NCI-H1694 treated with DMSO at 0.1 percent for 48 hours (cell line): ENCODE results near the gene CHCHD10.

ENCODE experiments used
- DNase-seq: peaks from one replicate; lab custom pipeline; 2025; lab: John Stamatoyannopoulos, UW

Gene CHCHD10

GRCh38 chr22:23787600-23787896, 19.8 kb upstream of the CHCHD10 start:
- no peak for DNase-seq

DNA sequence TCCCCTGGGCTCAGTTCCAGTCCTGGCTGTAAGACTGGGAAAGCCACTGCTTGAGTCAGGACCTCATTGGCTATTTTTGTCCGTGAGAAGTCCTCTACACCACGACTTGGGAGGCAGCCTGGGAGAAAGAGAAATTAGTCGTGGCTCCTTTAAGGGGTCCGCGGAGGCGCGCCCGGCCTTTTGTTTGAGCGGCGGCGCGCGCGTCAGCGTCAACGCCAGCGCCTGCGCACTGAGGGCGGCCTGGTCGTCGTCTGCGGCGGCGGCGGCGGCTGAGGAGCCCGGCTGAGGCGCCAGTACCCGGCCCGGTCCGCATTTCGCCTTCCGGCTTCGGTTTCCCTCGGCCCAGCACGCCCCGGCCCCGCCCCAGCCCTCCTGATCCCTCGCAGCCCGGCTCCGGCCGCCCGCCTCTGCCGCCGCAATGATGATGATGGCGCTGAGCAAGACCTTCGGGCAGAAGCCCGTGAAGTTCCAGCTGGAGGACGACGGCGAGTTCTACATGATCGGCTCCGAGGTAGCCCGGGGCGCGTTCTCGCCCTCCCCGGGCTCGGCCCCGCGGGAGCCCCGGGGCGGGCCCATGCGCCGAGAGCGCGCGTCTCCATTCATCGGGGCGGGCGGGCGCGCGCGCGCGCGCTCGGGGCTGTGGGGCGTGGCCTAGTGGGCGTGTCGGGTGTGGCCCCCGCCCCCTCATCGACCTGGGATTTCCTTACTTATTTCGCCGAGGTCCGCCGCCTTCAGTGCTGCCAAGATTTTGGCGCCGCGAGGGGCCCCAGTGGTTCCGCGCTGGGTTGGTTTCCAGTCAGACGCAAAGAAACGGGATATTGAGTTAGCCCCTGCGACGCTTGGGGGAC, 19.2 kb upstream of the CHCHD10 start, which contains the start of gene SMARCB1:
SMARCB1 (plus strand) TSS at position 215 of the 848 bp plus-strand sequence; CDS start at position 419, 204 bp downstream.
- peak; percentile 51 for DNase-seq

- no peak for DNase-seq
Measured at GRCh38 chr22:23786261-23786710, 18.5 kb upstream of the CHCHD10 start.

- DNase-seq: no peak
Measured at GRCh38 chr22:23784215-23784732, 16.5 kb upstream of the CHCHD10 start.

- no peak for DNase-seq
Measured at GRCh38 chr22:23783265-23784150, 15.7 kb upstream of the CHCHD10 start.

DNA sequence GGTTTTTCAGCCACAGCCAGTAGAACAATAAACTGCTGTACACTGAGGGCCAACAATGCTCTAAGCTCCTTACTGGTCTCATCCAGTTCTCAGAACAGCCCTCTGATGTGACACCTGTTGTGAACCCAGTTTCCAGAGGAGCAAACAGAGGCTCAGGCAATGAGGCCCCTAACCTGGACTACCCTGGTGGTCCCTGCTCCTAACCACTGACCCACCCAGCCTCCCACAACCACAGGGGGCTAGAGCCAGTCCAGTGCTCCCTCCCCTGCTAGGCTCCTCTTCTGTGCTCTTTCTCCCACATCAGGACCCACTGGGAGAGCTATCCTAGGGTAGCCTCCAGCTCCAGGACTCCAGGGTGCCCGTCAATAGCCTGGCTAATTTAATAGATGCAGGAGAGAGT, 14.9 kb upstream of the CHCHD10 start:
- no peak for DNase-seq

GRCh38 chr22:23782252-23782651, 14.5 kb upstream of the CHCHD10 start:
- no peak for DNase-seq

DNA sequence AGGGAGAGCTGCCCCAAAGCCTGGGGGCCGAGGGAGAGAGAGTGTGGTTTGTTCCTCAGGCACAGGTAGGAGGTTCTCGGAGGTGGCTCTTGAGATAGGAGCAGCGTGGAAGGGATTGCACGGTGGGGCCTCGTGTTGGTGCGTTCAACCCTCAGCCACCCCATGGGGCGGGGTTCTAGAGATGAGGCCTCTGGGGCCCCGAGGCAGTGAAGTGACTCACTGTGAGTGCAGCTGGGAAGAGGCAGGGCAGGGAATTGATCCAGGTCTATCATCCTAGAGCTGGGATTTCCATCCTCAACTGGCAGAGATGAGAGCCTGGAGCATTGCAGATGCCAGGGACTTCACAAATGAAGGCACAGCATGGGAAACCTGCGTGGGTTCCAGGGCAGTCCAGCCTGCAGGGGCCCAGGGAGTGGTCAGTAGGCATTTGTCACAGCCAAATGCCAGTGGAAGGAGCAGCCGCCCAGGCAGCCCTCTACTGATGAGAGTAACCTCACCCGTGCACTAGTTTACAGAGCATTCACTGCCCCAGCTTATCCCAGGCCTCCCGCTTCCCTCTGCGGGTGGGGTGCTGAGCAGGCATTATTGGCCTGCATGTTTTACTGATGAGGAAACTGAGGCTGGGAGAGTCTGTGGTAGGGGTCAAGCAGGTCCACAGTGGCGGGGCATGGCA, 13.9 kb upstream of the CHCHD10 start:
- no peak for DNase-seq

- DNase-seq: no peak
Measured at GRCh38 chr22:23781065-23781464, 13.3 kb upstream of the CHCHD10 start.

- DNase-seq: no peak
Measured at GRCh38 chr22:23780146-23780748, 12.5 kb upstream of the CHCHD10 start.

DNA sequence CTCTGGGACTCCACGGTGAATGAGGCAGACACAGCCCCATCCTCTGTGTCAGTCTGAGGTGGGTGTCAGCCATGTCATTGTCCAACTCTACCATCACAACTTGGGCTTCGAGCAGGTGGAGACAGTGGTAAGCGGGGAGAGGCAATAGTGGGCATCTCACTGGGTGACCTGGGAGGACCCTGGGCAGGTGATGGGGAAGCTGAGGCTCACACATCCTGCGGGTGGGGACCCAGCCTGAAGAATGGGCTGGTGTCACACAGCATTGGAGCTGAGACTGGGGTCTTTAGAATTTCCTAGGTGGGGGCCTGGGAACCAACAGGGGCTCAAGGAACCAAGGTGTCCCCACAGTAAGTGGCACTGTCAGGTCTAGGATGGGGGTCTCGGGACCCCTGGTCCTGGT, 12.0 kb upstream of the CHCHD10 start:
- DNase-seq: no peak

DNA sequence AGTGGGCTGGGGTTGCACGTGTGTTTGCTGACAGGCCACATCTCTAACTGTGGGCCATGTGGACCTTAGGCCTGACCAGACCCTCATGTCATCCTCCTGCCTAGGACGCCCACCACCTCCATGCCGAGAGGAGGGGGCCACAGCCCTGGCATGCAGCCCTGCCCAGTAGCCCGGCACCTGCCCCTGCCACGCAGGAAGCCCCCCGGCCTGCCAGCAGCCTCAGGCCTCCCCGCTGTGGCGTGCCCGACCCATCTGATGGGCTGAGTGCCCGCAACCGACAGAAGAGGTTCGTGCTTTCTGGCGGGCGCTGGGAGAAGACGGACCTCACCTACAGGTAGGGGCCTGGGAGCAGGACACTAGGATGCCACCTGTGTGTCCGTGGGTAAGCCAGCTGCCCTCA, 11.3 kb upstream of the CHCHD10 start:
- no peak for DNase-seq

DNA sequence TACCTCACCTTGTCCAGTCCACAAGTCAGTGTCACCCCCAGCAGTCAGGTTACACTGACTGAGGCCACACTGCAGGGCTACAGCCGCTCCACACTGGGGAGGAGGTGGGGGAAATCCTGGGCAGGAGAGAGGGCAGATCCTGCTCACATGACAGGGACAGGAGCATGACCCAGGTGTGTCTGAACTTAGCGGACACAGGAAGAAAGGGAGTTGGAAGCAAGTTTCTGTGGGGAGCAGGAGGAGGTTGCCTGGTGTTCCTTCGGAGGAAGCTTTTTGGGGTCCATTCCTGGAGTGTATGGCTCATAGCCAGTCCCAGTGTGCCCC, 10.8 kb upstream of the CHCHD10 start:
- DNase-seq: no peak

DNA sequence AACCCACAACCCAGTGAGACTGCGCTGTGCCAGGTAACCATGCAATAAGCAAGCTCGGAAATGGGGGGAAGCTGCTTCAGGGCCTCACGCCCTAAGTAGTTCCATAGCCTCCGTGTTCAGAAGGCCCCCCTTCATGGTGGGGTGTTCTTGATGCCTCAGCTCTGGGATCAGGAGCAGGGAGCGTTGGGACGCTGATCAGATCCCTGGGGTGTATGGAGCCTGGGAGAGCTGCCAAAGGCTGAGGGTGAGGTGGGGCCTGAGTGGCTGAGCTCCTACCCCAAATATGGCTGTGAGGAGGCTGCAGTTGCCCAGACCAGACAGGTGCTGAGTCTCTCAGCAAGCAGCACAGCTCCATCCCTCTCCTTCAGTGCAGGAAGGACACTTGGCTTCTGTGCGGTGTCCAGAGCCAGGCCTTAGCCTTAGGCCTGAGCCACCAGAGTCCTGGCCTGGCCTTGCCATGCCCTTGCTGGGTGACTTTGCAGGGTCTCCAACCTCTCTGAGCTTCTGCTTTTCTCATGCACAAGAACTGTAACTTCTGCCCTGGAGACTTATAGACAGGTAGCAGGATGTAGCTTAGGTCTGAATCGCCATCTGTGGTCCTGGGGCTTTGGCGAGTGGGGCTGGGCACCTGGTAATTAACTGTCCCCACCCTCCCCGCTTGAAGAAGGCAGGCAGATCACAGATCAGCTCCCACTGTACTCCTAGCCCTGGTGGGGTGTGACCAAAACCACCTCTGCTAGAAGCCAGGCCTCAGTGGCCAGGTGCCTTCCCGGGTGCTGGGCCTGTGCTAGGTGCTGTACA, 10.2 kb upstream of the CHCHD10 start:
- no peak for DNase-seq

GRCh38 chr22:23775779-23776375, 8.1 kb upstream of the CHCHD10 start:
- DNase-seq: no peak

DNA sequence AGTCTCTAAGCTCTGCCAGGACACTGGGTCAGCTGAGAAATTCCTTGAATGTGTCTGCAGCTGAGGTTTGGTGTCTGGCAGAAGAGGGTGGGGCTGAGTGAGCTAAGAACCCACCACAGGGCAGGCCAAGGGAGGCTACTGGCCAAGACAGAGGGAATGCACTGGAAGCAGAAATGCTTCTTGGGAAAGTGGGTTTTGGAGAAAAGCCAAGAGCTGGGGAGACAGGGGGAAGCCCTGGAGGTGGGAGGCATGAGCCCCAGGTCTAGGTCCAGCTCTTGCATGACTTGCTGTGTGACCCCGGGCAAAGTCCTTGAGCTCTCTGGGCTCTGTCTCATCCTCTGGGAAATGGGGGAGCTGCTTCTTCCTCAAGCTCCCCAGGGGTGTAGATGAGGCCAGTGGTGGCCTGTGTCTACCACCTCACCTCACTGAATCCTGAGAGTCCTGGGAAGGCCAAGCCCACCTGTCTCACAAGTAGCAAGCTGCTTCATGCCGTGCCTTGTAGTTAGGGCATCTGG, 7.2 kb upstream of the CHCHD10 start:
- DNase-seq: no peak

- no peak for DNase-seq
Measured at GRCh38 chr22:23774114-23774921, 6.5 kb upstream of the CHCHD10 start.

- no peak for DNase-seq
Measured at GRCh38 chr22:23773483-23774113, 5.8 kb upstream of the CHCHD10 start.
